GM12878 (cell line): ENCODE results near the gene HCFC1R1. TPM values are rescaled to one million over a fixed set of nuclear protein-coding genes. Genes with fewer than 3 reads are reported as not detected.

Experiments
- ATAC-seq: fragments of 200-7000 bp; cut with Tn5 transposase; 3 replicates; pipeline ENCODE4 v1.9.1; 2020; ENCODE audit warnings: mild to moderate bottlenecking, moderate library complexity
- BruUV-seq: library from RNA; stranded (reverse); fragments of 400-500 nt; replicated peaks from 2 replicates; lab custom pipeline; 2021; lab: Mats Ljungman, UMichigan
- CTCF ChIA-PET: fragments of 300-600 bp; sonication (Branson Sonifier 250); formaldehyde crosslinking; extraction: SDS; loops from one replicate; lab custom pipeline; 2021; ENCODE audit warnings: inconsistent platforms; lab: Yijun Ruan, JAX
- POLR2A ChIA-PET: fragments of 350-600 bp; formaldehyde crosslinking; extraction: SDS; loops from one replicate; lab custom pipeline; 2021; ENCODE audit warnings: inconsistent platforms; lab: Charles Lee
- RAD21 ChIA-PET: fragments of 300-600 bp; sonication (Branson Sonifier 250); formaldehyde crosslinking; loops from one replicate; lab custom pipeline; 2023; ENCODE audit warnings: antibody characterized with exemption; ENCODE audit not compliant: unreplicated experiment; lab: Charles Lee
- SMC1A ChIA-PET: fragments of 300-600 bp; sonication (Branson Sonifier 250); formaldehyde crosslinking; loops from one replicate; lab custom pipeline; 2023; ENCODE audit not compliant: unreplicated experiment, uncharacterized antibody; lab: Charles Lee
- DNase-seq: peaks from one replicate; pipeline ENCODE4 v3.0.0-alpha.2; 2011; ENCODE audit warnings: low read depth, low spot score
- FAIRE-seq: peaks from 3 replicates; lab custom pipeline; 2011; peaks lifted over from hg19 to GRCh38; lab: Jason Lieb, UNC
- H2AFZ ChIP-seq: 2 replicates; pipeline ENCODE4 v1.6.0; 2011; ENCODE audit warnings: low read depth, low read length, control low read depth; ENCODE audit not compliant: control insufficient read depth
- H3K27ac ChIP-seq: 2 replicates; pipeline ENCODE4 v1.5.1; 2011; ENCODE audit warnings: control low read depth; ENCODE audit not compliant: control insufficient read depth, insufficient read depth
- H3K27me3 ChIP-seq, 2 experiments: replicated peaks in 1 of 2; 2 replicates each; pipeline versions ENCODE4 v1.6.0 to v1.6.1; 2011; ENCODE audit warnings: low read length in 1 of 2; ENCODE audit not compliant: control insufficient read depth in 2 of 2, insufficient read depth in 2 of 2
- H3K36me3 ChIP-seq, 2 experiments: 2 replicates each; pipeline ENCODE4 v1.5.1; 2011; ENCODE audit warnings: low read length in 1 of 2; ENCODE audit not compliant: control insufficient read depth in 2 of 2, insufficient read depth in 2 of 2
- H3K4me1 ChIP-seq: 2 replicates; pipeline ENCODE4 v1.6.1; 2011; ENCODE audit warnings: mild to moderate bottlenecking, low read length, moderate library complexity, mixed read lengths; ENCODE audit not compliant: control insufficient read depth, insufficient read depth
- H3K4me2 ChIP-seq: 2 replicates; pipeline ENCODE4 v1.6.0; 2011; ENCODE audit warnings: control low read depth; ENCODE audit not compliant: control insufficient read depth, insufficient read depth
- H3K4me3 ChIP-seq: fragments of 200-600 bp; sonication (generic); 2 replicates; pipeline ENCODE4 v1.5.1; 2016
- H3K79me2 ChIP-seq: 2 replicates; pipeline ENCODE4 v1.6.0; 2011; ENCODE audit warnings: low read length; ENCODE audit not compliant: control insufficient read depth, insufficient read depth
- H3K9ac ChIP-seq: 2 replicates; pipeline ENCODE4 v1.8.0; 2011; ENCODE audit warnings: low read length, control low read depth, mixed read lengths; ENCODE audit not compliant: control insufficient read depth, insufficient read depth
- H3K9me3 ChIP-seq: replicated peaks from 3 replicates; pipeline ENCODE4 v1.5.1; 2011; ENCODE audit warnings: mild to moderate bottlenecking, low read length; ENCODE audit not compliant: control insufficient read depth, insufficient read depth
- H4K20me1 ChIP-seq: 2 replicates; pipeline ENCODE4 v1.6.0; 2011; ENCODE audit not compliant: control insufficient read depth, insufficient read depth
- CBX3 ChIP-seq: fragments of 200-600 bp; sonication (generic); IDR thresholded peaks from 2 replicates; pipeline ENCODE4 v1.6.1; 2016; ENCODE audit warnings: low read depth, borderline replicate concordance
- CHD2 ChIP-seq: IDR thresholded peaks from 2 replicates; pipeline ENCODE4 v1.6.1; 2011; ENCODE audit warnings: low read depth, low read length, improper control_type of control experiment, borderline replicate concordance
- CREM ChIP-seq: IDR thresholded peaks from 2 replicates; pipeline ENCODE4 v1.6.1; 2014; ENCODE audit warnings: antibody characterized with exemption, low read depth
- EP300 ChIP-seq, 2 experiments: fragments of 150-350 bp in 1 of 2; IDR thresholded peaks; 2 replicates each; pipeline ENCODE4 v1.6.1; 2011 to 2012; ENCODE audit warnings: low read depth in 2 of 2, low read length in 2 of 2, borderline replicate concordance in 1 of 2, improper control_type of control experiment in 1 of 2, inconsistent platforms in 1 of 2; ENCODE audit not compliant: control insufficient read depth in 1 of 2
- IKZF1 ChIP-seq: fragments of 450-650 bp; conservative IDR thresholded peaks from 2 replicates; pipeline ENCODE4 v1.6.1; 2017; ENCODE audit warnings: antibody characterized with exemption, mild to moderate bottlenecking
- IKZF2 ChIP-seq, 2 experiments: fragments of 450-650 bp; IDR thresholded peaks; 2 replicates each; pipeline ENCODE4 v1.6.1; 2017; ENCODE audit warnings: mild to moderate bottlenecking in 2 of 2, moderate library complexity in 2 of 2
- KLF5 ChIP-seq: fragments of 450-650 bp; IDR thresholded peaks from 2 replicates; pipeline ENCODE4 v1.6.1; 2014; ENCODE audit warnings: mild to moderate bottlenecking; ENCODE audit not compliant: partially characterized antibody
- LARP7 ChIP-seq: fragments of 450-650 bp; IDR thresholded peaks from 2 replicates; pipeline ENCODE4 v1.6.1; 2017; ENCODE audit warnings: mild to moderate bottlenecking
- NBN ChIP-seq: fragments of 450-650 bp; IDR thresholded peaks from 2 replicates; pipeline ENCODE4 v1.6.1; 2016
- POLR2AphosphoS5 ChIP-seq: IDR thresholded peaks from 2 replicates; pipeline ENCODE4 v1.6.1; 2011; ENCODE audit warnings: mild to moderate bottlenecking, low read length, inconsistent platforms
- RELA ChIP-seq: fragments of 450-650 bp; IDR thresholded peaks from 2 replicates; pipeline ENCODE4 v1.8.0; 2014; ENCODE audit warnings: borderline replicate concordance; ENCODE audit not compliant: partially characterized antibody
- SMAD1 ChIP-seq: fragments of 450-650 bp; IDR thresholded peaks from 2 replicates; pipeline ENCODE4 v1.6.1; 2018; ENCODE audit warnings: mild to moderate bottlenecking, low read depth; ENCODE audit not compliant: partially characterized antibody
- SMC3 ChIP-seq: IDR thresholded peaks from 2 replicates; pipeline ENCODE4 v1.6.1; 2011; ENCODE audit warnings: low read length, improper control_type of control experiment, borderline replicate concordance
- TCF7 ChIP-seq: IDR thresholded peaks from 2 replicates; pipeline ENCODE4 v1.6.1; 2014; ENCODE audit warnings: antibody characterized with exemption, borderline replicate concordance
- ZBED1 ChIP-seq: IDR thresholded peaks from 2 replicates; pipeline ENCODE4 v1.6.1; 2016; ENCODE audit warnings: borderline replicate concordance
- ZNF384 ChIP-seq: IDR thresholded peaks from 2 replicates; pipeline ENCODE4 v1.6.1; 2012; ENCODE audit warnings: low read depth, mild to moderate bottlenecking, low read length, improper control_type of control experiment, borderline replicate concordance
- WGBS: methylation state at CpG from one replicate; pipeline ENCODE4 v1.1.6; 2016; ENCODE audit warnings: low lambda C conversion rate; ENCODE audit not compliant: insufficient replicate concordance, insufficient coverage; ENCODE audit errors: missing lambda C conversion rate; 5-methylcytosine and 5-hydroxymethylcytosine counted together
- in situ Hi-C: fragments of 300-500 bp; cut with MboI; formaldehyde crosslinking; loops from 9 replicates; pipeline ENCODE4 v1.14.3; 2018; ENCODE audit warnings: mixed read lengths
- intact Hi-C: fragments of 100-400 bp; cut with micrococcal nuclease; formaldehyde crosslinking; loops from one replicate; pipeline ENCODE4 v1.14.2; 2022; ENCODE audit not compliant: unreplicated experiment
- polyA plus RNA-seq, 11 experiments: library from polyadenylated mRNA; depleted of rRNA in 4 of 11; unstranded in 6 of 11; stranded (reverse) in 5 of 11; fragments of >200 nt; fragmentation: Nextera tagmentation in 4 of 11; fragmentation: Illumina TruSeq in 1 of 11; extraction: Ambion mirVana in 4 of 11; extraction: Trizol in 1 of 11; gene quantifications; 1 replicate in 1 of 11; 2 replicates in 10 of 11; pipeline versions ENCODE4 v1.2.1 to v1.2.3, GENCODE V29; 2011 to 2016; ENCODE audit warnings: inconsistent platforms in 2 of 11, missing spikeins in 2 of 11, low read depth in 1 of 11
- total RNA-seq, 4 experiments: library from RNA; depleted of rRNA in 3 of 4; stranded (reverse); fragments of >200 nt in 3 of 4; fragmentation: Illumina TruSeq in 1 of 4; extraction: Trizol in 1 of 4; gene quantifications; 2 replicates each; pipeline versions ENCODE4 v1.2.1 to v1.2.3, GENCODE V29; 2013 to 2021
- TF ChIP-seq, protein P1 (sequence below): fragments of 450-650 bp; IDR thresholded peaks from 2 replicates; pipeline ENCODE4 v1.6.1; 2018; ENCODE audit warnings: borderline replicate concordance, mild to moderate bottlenecking; ENCODE audit not compliant: partially characterized antibody

The HCFC1R1 gene
- total and polyA plus RNA-seq, 10 of the 15 experiments (the other 5 are each of a cell fraction or from before 2014, with no cell fraction given) = 2.8 to 42.5 (median 20.4) TPM

DNA sequence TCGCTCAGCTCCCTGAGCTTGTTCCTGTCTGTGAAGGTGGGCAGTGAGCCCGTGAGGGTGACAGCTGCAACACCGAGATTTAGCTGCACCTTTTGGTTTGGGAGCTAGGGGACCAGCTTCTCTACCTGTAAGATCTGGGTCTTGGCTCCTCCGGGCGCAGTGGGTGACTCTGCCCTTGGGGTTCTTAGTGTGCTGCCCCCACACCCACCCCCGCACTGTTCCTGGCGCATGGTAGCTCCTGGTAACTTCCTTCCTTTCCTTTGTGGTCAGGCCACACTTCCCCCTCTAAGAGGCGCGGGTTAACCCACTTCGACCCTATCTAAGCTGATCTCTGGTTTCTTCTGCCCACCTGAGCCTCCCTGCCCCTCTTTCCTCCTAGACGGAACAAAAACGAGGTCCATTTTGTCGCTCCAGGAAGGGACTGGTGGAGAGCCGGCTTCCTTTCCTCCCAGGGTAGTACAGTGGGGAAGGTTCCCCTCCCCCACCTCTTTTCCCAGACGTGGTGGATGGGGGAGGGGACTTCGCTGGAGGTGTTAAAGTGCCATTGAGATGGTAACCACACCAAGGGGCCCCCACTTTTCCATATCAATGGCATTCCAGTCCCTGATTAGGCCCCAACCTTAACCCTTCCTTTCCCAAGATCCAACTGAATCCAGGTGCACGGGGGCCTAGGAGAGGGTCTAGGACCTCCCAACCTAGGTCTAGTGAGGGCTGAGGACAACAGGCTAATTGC lies 15.6 kb downstream of the HCFC1R1 start:
- no peaks in the 10 kb centered on the region for H3K9me3 ChIP-seq
- no peak overlapping the region for H3K27ac ChIP-seq
- peaks cover 17% of the 10 kb centered on the region for H3K4me1 ChIP-seq
- H3K36me3 ChIP-seq = no peaks in the 10 kb centered on the region
- 4% methylated on average over 17 of the region's 17 CpGs for WGBS
- intact Hi-C loops (no loop called here), in situ Hi-C loops (no loop called here)
- ChIA-PET POLR2A (interaction anchor here (1.4 to 1.5 kb wide), 2 partner anchors 12 to 20 kb away, joined by 3 to 5 read pairs; partner anchors contain the start of gene TNFRSF12A), RAD21 (interaction anchor here (1.5 to 2.1 kb wide), 2 partner anchors 14 to 20 kb away, joined by 7 to 8 read pairs; no protein-coding TSS in a partner anchor), CTCF (interaction anchor here (11.3 kb wide), 1 partner anchor 19 kb away, joined by 421 read pairs; the partner anchor contains the start of genes CLDN6, HCFC1R1, THOC6 and TNFRSF12A), SMC1A (interaction anchor here (7.2 kb wide), 1 partner anchor 18 kb away, joined by 91 read pairs; the partner anchor contains the start of genes HCFC1R1 and THOC6)
- peaks cover 0 to 17% of the 10 kb centered on the region in 2 experiments for H3K27me3 ChIP-seq
- peak overlapping the region; percentile 16 for H2AFZ ChIP-seq
- H4K20me1 ChIP-seq = no peaks in the 10 kb centered on the region
- no peak for DNase-seq
- TF ChIP-seq TCF7 (no peak), LARP7 (no peak), SMC3 (no peak), ZNF384 (no peak), POLR2AphosphoS5 (no peak), ZBED1 (no peak), SMAD1 (no peak), CHD2 (no peak), IKZF1 (no peak), CBX3 (no peak), KLF5 (no peak), NBN (no peak), IKZF2 (IDR thresholded peaks at IDR 0.05) (no peak), RELA (no peak), EP300 (IDR thresholded peaks at IDR 0.05; ENCODE audit: borderline replicate concordance in 1 of 2, control insufficient read depth in 1 of 2, low read depth in 2 of 2, low read length in 2 of 2) (no peak), CREM (no peak)
- TF ChIP-seq, protein P1, sequence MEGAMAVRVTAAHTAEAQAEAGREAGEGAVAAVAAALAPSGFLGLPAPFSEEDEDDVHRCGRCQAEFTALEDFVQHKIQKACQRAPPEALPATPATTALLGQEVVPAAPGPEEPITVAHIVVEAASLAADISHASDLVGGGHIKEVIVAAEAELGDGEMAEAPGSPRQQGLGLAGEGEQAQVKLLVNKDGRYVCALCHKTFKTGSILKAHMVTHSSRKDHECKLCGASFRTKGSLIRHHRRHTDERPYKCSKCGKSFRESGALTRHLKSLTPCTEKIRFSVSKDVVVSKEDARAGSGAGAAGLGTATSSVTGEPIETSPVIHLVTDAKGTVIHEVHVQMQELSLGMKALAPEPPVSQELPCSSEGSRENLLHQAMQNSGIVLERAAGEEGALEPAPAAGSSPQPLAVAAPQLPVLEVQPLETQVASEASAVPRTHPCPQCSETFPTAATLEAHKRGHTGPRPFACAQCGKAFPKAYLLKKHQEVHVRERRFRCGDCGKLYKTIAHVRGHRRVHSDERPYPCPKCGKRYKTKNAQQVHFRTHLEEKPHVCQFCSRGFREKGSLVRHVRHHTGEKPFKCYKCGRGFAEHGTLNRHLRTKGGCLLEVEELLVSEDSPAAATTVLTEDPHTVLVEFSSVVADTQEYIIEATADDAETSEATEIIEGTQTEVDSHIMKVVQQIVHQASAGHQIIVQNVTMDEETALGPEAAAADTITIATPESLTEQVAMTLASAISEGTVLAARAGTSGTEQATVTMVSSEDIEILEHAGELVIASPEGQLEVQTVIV = no peak
- no peak for ATAC-seq
- no TSS peak for BruUV-seq
- peak overlapping the region; percentile 26; the same call in 1 of the 2 replicates for H3K4me2 ChIP-seq
- FAIRE-seq = no peak
- no peak overlapping the region for H3K9ac ChIP-seq
- no peaks in the 10 kb centered on the region for H3K79me2 ChIP-seq
- no peak overlapping the region for H3K4me3 ChIP-seq
